HG03064 (cell line): ENCODE measurements around the gene RFPL2.
"Not testable (repeated sequence)": the region's sequence is repeated elsewhere in the genome, so short reads cannot be mapped to it uniquely, and the experiment has no call there.

Experiments
- ATAC-seq: cut with Tn5 transposase; IDR thresholded peaks from one replicate; pipeline ENCODE4 v1.9.1; 2021; ENCODE audit warnings: low read depth; ENCODE audit not compliant: unreplicated experiment

Gene RFPL2

GRCh38 chr22:32206774-32207758 is 2.2 kb upstream of the RFPL2 start:
- ATAC-seq = no peak

- no peak for ATAC-seq
Observed at GRCh38 chr22:32205974-32206773, 1.3 kb upstream of the RFPL2 start.

GRCh38 chr22:32204040-32204855 is 625 bp downstream of the RFPL2 start:
- ATAC-seq = no peak

- no peak for ATAC-seq
Observed at GRCh38 chr22:32203181-32204039, 1.5 kb downstream of the RFPL2 start.

GRCh38 chr22:32202539-32203180 is 2.2 kb downstream of the RFPL2 start:
- no peak for ATAC-seq

GRCh38 chr22:32202161-32202538 is 2.7 kb downstream of the RFPL2 start:
- ATAC-seq = no peak

GRCh38 chr22:32200752-32201151 is 4.1 kb downstream of the RFPL2 start:
- no peak for ATAC-seq

GRCh38 chr22:32199961-32200360 is 4.9 kb downstream of the RFPL2 start:
- no peak for ATAC-seq

- no peak for ATAC-seq
Observed at GRCh38 chr22:32199341-32199740, 5.5 kb downstream of the RFPL2 start.

GRCh38 chr22:32197553-32198226 is 7.2 kb downstream of the RFPL2 start:
- not testable (repeated sequence) for ATAC-seq

- ATAC-seq = not testable (repeated sequence)
Observed at GRCh38 chr22:32195900-32196299, 9.0 kb downstream of the RFPL2 start.

GRCh38 chr22:32193346-32193745 is 11.5 kb downstream of the RFPL2 start:
- not testable (repeated sequence) for ATAC-seq

GRCh38 chr22:32191021-32191420 is 13.9 kb downstream of the RFPL2 start:
- not testable (repeated sequence) for ATAC-seq

- ATAC-seq = no peak
Observed at GRCh38 chr22:32185821-32186220, 19.1 kb downstream of the RFPL2 start.

GRCh38 chr22:32183625-32184024 is 21.2 kb downstream of the RFPL2 start:
- no peak for ATAC-seq

GRCh38 chr22:32181043-32181442 is 23.8 kb downstream of the RFPL2 start:
- ATAC-seq = no peak

- ATAC-seq = no peak
Observed at GRCh38 chr22:32177221-32177765, 27.6 kb downstream of the RFPL2 start.
